GM21447 (cell line): ENCODE results near the gene RRBP1.

Source experiments
- ATAC-seq: cut with Tn5 transposase; IDR thresholded peaks from one replicate; pipeline ENCODE4 v1.9.1; 2021; ENCODE audit not compliant: unreplicated experiment

Gene RRBP1

GRCh38 chr20:17636523-17637412 is 45.3 kb downstream of the RRBP1 start:
- no peak for ATAC-seq

DNA sequence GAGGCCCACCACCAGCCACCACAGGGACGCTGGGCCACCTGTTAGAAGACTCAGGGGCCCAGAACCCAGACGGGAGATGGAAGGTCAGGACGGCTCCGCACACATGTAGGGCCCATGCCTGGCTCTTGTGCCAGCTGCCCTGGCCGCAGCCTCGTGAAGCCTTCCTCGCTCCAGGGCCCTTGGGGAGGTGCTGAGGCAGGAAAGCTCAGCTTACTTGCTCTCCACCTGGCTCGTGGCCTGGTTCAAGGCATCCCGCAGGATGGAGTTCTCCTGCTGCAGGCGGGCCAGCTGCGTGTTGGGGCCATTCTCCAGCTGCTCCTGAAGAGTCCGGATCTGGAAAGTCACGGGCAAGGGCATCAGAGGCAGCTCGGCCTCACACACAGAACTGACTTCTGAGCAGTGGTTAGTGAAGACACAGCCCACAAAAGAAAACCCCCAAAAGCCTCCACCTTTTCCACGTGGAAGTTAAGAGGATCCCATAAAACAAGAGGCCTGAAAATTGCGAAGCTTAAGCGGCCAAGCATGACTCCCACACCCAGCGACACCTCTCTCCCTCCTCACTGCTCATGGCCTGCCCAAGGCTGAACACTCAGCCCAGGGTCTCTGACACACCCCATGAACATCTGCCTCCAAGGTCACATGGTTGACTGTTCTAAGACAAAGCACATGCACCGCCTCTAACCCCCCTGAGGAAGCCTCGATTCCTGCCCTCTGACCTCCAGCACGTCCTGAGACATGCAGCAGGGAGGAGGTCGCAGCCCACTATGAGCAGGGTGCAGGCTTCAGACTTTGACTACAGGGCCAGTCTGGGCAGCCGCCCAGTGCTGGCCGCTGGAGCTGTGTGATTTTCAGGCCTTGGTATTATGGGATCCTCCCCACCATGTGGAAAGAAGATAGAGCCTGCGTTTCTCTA is 46.5 kb downstream of the RRBP1 start:
- ATAC-seq = no peak

DNA sequence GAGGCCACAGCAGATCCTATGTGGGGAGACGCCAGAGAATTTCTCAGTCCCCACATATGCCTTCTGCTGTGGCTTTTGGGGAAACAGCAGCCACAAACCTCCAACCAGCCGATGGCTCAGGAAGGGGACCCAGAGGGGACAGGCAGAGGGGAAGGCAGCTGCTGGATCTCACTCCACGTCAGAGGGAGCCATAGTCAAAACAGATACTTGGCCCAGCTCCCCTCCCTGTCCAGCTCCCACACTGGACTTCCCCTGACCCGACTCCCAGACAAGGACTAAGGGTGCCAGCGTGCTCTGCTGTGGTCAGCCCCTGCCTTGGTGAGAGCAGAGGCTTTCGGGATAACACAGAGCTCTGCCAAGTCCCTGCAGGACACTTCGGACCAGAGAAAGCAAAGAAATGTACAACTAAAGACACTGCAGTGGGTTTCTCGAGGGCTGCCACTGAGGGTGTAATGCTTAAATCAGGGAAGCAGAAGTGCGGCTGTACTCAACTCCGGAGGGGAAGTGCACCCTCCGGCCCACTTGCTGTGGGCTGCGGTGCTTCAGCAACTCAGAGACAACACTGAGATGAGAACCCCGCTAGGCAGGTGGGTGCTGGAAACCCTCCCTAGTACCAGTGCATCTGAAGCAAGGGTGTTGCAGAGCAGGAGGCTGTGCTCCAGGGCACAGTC is 47.2 kb downstream of the RRBP1 start:
- no peak for ATAC-seq

GRCh38 chr20:17633850-17634500 is 48.1 kb downstream of the RRBP1 start:
- ATAC-seq = no peak

GRCh38 chr20:17633221-17633849 is 48.7 kb downstream of the RRBP1 start:
- ATAC-seq = no peak

DNA sequence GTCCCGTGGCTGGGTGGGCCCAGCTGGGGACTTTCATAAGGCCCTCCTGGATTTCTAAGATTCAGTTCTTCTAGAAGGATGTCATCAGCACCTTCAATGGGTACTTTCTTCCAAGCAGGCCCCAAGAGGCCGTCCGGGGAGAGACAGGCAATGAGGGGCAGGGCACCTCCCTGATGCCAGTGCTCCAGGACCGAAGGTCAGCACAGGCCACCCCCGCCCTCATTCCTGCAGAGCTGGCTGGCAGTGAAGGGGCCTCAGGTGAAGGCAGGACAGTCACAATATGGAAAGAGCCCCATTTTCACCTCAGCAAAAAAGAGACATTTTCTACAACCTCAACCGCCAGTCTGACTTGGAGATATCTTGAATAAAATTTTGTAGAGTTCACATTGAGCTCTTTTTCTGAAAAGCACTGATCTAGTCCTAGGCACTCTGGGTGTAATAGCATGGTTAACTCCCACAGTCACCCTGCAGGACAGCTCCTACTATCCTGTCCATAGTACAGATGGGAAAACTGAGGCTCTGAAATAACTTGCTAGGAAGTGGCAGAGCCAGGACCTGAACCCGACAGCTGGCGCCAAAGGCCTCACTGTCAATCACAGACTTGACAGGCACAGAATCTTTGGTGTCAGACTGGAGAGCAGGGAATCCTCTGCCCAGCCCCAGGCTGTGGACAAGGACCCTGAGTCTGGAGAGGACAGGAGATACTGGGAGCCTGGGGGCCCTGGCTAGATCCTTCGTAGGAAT is 50.3 kb downstream of the RRBP1 start:
- ATAC-seq = no peak

- no peak for ATAC-seq
Measured at GRCh38 chr20:17630806-17631195, 51.2 kb downstream of the RRBP1 start.

DNA sequence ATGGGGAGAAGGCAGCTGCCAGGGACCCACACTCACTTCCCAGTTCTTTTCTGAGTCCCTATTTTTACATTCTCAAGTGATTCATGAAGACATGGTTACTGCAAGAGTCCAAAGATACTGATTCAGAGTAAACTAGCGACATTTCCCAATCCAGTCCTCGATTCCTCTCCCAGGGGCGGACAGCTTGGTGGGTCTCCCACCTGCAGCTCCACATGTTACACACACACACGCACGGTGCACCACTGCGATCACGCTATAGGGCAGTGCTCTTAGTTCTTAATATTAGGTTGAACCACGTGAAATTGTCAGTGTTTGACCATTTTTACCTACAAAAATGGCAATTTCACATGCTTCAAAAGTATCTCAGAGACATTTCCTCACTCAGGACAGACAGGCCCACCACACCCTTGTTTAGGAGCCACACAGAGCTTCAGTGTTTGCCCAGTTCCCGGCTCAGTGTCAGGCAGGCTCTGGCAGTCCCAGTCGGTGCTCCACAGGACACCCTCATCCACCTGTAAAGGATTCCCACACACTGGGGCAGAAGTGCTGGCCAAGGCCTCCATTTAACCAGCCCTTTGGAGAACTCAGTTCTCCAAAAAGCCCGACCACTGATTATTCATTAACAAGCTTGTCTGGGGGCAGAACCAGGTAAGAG is 51.8 kb downstream of the RRBP1 start:
- ATAC-seq = no peak

DNA sequence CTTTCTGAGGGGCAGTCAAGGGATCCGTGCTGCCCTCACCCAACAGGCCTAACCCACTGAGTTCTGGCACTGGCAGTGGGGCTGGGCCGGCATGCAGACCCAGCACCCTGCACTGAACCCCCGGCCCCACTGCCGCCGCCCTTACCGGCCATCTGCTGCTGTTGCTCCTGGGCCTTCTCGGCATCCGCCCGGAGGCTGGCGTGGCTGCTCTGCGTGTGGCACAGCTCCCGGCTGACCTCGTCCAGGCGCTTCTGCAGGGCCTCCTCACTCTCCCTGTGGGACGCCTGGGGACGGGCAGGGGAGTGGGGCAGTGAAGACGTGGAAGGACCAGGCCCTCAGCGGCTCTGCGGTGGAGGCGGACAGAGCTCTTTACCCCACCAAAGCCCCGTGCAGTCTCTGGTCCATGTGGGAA is 52.4 kb downstream of the RRBP1 start:
- no peak for ATAC-seq

- ATAC-seq = no peak
Measured at GRCh38 chr20:17629025-17629424, 53.0 kb downstream of the RRBP1 start.

GRCh38 chr20:17628101-17628841 is 53.8 kb downstream of the RRBP1 start:
- ATAC-seq = no peak

- no peak for ATAC-seq
Measured at GRCh38 chr20:17627101-17627955, 54.7 kb downstream of the RRBP1 start.

DNA sequence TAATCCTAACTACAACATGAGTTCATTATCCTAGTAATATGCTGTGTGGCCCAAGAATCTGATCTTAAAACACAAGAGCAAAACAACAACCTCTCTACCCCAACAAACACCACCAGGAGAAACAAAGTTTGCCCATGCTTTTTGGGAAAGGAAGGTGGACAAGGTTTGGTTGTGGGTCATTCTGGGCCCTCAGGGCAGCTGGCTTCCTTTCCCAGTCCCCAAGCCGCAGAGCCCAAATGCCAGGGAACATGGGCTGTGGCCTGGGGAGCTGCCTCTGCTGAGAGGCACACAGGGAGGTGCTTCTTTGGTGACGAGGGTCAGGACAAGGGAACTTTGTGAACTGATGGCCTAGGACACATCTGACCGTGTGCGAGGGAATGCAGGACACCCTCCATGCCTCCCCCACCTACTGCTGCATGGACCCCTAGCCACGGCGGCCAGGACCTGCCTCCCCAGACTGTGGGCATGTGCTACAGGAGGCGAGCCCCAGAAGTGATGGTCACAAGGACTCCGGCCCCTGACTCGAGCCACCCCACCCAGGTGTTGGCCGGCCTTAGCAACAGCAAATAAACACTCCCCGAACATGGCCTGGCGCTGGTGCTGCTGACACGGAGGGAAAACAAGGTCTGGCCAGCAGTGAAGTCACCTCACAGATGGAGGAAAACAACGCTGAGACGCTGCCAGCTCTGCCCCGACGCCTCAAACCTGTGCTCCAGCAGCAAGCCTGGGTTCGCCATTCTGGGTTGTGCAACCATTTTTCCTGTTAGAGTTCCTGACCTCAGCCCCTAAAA is 55.6 kb downstream of the RRBP1 start:
- ATAC-seq = no peak

GRCh38 chr20:17625246-17626051 is 56.6 kb downstream of the RRBP1 start:
- no peak for ATAC-seq

DNA sequence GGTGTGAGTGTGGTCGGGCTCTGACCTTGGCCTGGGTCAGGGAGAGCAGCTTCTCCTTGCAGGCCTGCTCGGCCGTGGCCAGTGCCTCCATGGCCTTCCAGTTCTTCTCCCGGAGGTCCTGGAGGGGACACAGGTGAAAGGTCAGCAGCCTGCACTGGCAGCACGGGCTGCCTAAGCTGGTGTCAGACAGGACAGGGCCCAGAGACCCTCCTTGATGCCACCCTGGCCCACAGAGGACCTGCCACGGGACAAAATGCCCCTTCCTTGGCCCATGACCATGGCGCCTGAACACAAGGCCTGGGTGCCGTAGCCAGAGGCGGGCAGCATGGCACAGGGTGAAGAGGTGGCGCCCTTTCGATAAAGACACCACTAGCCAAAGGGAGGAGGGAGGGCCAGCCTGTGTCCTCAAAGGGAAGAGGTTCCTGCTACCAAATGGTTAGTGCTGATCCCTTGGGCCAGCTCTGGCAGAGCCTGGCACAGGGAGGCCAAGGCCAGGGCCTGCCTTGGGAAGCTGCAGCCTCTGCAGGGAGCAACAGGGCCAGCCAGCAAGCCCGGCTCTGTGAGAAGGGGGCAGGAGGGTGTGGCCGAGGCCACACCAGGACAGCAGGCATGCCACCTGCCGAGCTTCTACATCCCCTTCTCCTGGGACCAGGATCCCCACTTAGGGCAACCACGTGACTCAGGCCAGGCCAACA is 57.3 kb downstream of the RRBP1 start:
- ATAC-seq = no peak
